Stromal cell of bone marrow (primary cell): Measurements from ENCODE around the gene CNPY2.
A peak's percentile ranks its signal among the peaks of the same experiment; 100 is the strongest.
"Not testable (repeated sequence)": the region's sequence is repeated elsewhere in the genome, so short reads cannot be mapped to it uniquely, and the experiment has no call there.

Source experiments
- DNase-seq: peaks from one replicate; pipeline ENCODE4 v3.0.0-alpha.2; 2012; ENCODE audit warnings: low read depth

CNPY2 gene

DNA sequence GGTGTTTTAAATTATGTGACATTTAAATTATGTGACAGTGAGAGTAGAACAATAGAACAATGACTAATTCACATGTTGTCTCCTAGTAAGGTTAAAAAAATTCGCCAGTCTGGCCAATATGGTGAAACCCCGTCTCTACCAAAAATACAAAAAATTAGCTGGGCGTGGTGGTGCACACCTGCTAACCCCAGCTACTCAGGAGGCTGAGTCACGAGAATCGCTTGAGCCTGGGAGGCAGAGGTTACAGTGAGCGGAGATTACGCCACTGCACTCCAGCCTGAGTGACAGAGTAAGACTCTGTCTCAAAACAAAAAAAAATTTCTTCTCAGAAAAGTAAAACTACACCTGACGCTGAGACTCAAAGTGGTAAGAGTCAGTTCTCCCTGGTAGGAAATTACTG, 18.4 kb downstream of the CNPY2 start:
- DNase-seq, result no peak

DNA sequence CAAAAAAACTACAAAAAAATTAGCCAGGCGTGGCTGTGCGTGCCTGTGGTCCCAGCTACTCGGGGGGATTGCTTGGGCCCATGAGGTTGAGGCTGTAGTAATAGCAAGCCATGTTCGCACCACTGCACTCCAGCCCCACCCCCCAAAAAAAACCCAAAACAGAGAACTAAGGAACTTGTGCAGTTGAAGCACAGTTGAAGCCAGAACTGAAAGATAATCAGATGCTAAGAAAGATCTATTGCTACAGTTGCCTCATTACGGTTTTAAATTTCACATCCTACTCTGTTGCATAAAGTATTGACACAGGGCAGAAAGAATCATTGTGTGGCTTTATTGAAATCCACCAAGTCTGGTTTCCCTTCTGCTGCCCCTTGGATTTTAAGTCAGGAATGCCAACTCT, 19.5 kb downstream of the CNPY2 start:
- no peak for DNase-seq

DNA sequence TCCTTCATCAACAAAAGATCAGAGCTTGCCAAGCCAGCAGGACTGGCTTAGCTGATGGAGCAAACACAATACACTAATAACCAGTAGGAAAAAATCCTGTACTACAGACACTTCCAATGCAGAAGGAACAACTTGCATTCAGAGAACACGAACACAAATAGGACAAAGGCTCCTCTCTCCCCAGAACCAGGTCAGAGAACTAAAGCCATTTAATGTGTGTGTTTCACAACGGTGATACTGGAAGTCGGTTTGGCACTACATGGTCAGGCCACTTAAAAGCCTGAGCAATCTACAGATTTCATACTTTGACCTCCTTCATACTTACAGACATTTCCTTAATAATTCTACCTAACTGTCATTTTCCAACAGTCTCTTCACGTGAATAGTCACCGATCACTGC, 22.0 kb downstream of the CNPY2 start:
- no peak for DNase-seq

DNA sequence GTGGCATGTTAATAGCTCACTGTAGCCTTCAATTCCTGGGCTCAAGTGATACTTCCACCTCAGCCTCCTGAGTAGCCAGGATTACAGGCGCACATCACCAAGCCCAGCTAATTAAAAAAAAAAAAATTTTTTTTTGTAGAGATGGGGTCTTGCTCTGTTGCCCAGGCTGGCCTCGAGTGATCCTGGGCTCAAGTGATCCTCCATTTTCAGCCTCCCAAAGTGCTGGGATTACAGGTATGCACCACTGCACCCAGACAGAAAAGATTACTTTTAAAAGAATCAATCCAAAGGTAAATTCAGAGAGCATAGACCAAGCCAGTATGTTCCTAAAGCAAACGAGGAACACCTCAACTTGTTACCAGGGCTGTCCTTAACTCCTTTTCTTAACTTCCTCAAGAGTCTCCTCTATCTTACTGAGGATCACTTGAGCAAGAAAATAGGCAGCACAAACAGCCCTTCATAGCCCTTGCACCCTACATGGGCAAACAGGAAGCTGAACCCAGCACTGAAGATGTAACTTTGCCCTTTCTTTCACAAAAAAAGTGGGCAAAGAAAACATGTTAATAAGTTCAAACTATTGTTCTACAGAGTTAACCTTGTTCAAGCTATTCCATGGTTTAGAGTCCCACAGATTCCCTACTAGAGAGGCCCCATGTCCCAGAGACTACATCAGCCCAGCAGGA, 26.9 kb downstream of the CNPY2 start:
- DNase-seq, result no peak

DNA sequence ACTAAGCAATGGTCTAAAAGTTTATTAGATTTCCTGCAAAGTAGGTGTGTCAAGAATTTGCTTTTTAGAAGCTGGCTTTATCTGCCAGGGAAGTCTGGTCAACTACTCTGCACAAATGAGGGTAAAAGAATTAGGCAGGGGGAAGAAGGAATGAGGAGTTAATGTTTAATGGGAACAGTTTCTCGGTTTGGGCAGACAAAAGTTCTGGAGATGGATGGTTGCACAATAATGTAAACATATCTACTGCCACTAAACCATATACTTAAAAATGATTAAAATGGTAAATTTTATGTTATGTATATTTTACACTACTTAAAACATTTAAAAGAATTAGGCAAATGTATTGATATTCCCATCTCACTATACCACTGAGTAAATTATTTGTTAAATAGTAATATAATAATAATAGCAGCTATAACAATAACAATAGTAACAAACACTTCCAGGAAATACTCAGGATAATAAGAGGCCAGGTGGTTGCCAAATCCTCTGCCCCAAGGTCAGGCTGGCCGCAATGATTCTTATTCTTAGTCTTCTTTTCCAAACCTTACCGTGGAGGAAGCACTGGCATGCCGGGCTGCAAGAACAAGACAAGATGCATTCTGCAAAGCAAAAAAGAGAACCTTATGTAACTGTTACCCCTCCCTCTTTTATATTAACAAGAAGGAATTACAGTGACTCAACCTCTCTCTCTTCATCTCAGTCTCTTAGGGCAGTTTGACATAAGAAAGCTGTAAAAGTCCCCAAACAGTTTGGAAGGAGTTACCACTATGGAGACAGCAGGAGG, 29.6 kb downstream of the CNPY2 start:
- DNase-seq, result no peak

DNA sequence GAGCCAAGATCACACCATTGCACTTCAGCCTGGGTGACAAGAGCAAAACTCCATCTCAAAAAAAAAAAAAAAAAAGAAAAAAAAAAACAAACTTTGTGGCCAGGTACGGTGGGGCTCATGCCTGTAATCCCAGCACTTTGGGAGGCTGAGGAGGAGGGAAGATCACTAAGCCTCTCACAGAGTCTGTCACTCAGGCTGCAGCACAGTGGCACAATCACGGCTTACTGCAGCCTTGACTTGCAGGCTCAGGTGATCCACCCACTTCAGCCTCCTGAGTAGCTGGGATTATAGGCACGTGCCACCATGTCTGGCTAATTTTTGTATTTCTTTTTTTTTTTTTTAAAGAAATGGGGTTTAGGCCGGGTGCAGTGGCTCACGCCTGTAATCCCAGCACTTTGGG, 31.5 kb downstream of the CNPY2 start:
- DNase-seq, result not testable (repeated sequence)

DNA sequence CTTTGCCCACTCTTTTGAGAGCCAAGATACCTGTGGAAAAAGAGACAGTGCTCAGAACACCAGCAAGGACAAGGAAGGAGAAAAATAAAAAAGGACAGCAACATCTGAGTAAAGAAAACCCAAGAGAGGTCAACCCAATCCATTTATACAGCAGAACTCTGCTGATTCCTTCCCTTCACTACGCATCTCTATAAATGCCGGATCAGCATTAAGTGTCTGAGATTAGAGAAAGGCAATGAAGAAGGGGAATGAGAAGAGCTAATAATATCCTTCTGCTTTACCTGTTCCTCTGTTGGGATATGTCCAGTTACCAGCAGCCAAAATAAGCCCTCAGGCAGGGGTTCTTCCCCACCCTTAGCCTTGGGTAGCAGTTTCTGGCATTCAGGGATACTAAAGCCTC, 33.2 kb downstream of the CNPY2 start:
- DNase-seq, result no peak

DNA sequence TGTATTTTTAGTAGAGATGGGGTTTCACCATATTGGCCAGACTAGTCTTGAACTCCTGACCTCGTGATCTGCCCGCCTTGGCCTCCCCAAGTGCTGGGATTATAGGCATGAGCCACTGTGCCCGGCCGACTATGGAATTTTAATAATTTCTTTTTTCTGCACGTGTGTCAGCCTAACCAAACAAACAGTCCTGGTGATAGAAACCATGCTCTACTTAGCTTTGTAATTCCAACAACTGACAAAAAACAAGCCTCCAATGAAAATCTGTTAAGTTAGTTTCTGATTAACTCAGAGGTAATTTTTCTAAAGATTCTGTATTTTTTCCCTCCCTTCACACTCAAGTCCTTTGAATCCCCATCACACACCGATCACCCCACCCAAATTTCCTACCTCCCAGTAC, 33.8 kb downstream of the CNPY2 start:
- no peak for DNase-seq

DNA sequence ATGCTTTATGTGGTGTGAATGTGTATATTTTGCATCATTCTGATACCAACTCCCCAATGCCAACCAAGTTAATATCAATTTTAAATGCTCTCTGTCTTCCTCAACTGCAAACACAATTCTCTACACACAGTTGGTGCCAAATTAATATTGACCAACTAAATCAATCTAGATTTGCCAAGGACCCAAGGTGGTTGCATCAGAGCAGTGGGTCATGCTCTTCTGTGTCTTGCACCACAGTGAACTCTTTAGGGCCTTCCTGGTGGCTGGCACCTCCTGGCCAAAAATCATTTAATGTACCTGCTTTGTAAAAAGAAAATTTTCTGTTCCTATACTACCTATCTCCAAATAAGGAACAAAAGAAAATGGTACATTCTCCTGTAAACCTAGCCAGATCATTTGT, 34.9 kb downstream of the CNPY2 start:
- no peak for DNase-seq

DNA sequence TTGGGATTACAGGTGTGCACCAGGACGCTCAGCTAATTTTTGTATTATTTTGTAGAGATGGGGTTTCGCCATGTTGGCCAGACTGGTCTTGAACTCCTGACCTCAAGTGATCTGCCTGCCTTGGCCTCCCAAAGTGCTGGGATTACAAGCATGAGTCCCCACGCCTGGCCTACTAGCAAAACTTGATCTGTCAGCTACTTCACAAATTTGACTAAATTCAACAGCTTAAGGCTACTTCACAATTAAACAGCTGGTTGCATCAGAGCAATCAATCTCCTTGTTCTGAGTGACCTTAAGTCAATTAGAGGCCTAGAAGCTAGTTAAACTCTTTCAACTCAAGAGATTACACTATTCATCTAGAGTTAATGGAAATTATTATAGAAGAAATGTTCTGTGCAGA, 36.9 kb downstream of the CNPY2 start:
- DNase-seq, result no peak

DNA sequence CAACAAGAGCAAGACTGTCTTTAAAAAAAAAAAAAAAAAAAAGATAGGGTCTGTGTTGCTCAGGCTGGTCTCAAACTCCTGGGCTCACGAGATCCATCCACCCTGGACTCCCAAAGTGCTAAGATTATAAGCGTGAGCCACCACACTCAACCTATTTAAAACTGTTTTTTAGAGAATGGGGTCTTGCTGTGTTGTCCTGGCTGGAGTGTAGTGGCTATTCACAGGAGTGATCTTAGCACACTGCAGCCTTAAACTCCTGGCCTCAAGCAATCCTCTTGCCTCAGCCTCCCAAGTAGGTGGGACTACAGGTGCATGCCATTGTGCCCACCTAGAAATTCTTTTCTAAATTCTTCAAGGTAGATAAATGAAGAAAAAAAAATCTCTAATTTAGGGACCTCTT, 41.5 kb downstream of the CNPY2 start:
- no peak for DNase-seq

DNA sequence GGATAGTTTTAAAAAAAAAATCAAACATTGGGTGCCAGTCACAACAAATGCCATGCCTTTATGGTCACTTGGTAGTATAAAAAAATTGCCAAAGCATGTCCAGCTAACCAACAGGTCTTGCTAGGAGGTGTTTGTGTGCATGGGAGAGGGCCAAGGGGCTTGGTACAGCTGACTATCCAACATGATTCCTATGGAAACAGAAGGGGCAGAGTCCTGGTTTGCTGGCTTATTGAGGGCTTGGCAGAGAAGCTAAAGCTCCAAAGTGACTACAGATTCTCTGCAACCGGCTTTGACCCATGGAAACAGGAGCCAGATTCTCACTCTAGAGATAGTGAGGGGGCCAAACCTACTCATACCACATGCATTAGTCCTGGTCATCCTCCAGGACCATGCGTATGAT, 43.3 kb downstream of the CNPY2 start:
- DNase-seq, result not testable (repeated sequence)

DNA sequence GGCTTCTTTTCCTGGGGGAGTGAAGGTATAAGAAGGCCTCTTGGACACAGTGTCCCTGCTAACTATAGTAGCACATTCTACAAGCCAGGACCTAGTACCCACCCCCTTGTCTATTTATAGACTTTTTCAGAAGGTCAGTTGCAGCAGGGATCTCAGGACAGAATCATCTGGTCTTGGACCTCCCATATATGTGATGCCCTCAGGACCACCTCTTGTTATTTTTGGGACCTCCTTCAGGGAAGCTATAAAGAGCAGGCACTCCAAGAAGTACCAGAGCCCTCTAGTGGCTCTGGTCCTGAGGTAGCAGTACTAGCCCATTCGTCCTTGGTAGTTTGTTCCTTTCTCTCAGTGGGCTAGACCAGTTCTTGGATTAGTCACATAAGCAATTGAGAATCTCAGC, 44.8 kb downstream of the CNPY2 start:
- DNase-seq, result no peak

DNA sequence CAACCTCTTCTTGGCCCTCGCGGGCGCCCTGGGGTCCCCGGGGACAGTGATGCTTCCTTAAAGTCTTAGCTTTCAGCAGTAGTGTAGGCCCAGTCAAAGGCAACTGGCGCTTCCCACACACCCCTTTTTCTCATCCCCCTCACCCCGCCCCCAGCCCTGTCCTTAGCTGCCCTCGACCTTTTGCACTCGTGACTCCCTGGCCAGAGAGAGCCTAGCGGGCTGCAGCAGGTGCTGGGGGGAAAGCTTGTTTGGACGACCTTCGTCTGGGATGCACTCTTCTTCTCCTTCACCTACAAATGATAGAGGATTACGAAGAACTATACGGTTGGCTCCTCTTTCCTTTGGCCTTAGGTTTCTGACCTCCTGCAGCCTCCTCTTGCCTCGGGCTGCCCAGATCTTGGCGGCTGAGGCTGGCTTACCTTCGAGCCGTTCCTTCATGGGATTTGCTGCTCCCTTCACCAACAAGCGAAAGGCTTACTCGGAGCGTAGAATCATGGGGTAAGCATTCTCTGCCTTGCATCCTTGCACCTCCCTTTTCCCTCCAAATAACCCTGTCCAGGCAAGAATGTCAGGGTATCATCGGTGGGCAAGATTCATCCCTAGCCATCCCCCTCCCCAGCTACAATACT, 48.2 kb downstream of the CNPY2 start:
- peak; percentile 18 for DNase-seq

DNA sequence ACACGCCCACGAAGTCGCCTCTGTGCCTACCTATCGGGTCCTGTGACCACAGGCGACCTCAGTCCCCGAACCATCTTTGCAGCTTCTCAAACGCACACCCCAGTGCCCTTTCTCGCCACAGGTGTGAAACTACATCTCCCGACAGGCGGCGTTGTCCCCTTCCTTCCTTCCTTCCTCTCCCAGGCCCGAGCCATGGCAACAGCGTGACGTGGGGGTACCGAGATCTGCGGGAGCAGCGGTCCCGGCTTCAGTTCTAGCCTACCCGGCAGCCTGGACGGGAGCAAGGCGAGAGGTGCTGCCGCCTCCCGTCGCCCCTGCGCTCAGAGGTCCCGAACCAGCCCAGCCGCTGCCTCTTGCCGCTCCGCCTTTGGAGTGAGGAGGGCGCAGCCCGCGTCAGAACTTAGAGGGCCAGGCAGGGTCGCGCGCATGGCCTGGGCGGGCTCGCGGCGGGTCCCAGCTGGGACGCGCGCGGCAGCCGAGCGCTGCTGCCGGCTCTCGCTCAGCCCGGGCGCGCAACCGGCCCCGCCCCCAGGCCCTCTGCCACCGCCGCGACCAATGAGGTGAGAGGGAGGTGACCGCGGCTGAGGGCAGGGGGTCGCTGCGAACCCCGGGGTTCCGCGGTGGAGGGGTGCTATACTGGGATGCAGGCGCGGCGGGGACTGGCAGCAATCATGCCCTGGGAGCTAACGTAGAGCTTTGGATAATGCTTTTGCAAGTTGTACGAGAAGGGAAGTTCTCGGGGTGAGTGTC, 48.9 kb downstream of the CNPY2 start, which contains the start of gene COQ10A:
TSS of gene COQ10A (plus strand) at position 250 of the 750 bp plus-strand sequence. CDS start at position 427, 177 bp downstream.
- DNase-seq, result peak; percentile 80

DNA sequence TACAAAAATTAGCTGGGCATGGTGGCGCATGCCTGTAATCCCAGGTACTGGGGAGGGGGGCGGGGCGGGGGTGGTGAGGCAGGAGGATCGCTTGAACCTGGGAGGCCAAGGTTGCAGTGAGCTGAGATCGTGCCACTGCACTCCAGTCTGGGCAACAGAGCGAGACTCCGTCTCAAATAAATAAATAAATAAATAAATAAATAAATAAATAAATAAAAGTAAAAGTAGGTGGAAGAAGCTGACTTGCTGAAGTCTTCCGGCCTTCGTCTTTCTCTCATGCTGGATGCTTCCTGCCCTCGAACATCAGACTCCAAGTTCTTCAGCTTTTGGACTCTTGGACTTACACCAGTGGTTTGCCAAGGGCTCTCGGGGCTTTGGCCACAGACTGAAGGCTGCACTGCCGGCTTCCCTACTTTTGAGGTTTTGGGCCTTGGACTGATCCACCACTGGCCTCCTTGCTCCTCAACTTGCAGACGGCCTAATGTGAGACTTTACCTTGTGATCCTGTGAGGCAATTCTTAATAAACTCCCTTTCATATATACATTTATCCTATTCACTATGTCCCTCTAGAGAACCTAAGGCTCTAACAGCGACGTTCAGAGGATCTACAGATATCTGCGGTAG, 49.6 kb downstream of the CNPY2 start:
- DNase-seq, result not testable (repeated sequence)

DNA sequence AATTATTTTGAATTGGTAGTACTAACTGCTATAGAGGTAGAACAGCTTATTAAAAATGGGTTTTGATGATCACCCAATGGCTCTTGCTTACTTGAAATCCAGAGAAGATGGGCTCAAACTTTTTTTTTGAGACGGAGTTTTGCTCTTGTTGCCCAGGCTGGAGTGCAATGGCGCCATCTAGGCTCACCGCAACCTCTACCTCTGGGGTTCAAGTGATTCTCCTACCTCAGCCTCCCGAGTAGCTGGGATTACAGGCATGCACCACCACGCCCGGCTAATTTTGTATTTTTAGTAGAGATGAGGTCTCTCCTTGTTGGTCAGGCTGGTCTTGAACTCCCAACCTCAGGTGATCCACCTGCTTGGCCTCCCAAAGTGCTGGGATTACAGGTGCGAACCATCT, 52.8 kb downstream of the CNPY2 start:
- not testable (repeated sequence) for DNase-seq

DNA sequence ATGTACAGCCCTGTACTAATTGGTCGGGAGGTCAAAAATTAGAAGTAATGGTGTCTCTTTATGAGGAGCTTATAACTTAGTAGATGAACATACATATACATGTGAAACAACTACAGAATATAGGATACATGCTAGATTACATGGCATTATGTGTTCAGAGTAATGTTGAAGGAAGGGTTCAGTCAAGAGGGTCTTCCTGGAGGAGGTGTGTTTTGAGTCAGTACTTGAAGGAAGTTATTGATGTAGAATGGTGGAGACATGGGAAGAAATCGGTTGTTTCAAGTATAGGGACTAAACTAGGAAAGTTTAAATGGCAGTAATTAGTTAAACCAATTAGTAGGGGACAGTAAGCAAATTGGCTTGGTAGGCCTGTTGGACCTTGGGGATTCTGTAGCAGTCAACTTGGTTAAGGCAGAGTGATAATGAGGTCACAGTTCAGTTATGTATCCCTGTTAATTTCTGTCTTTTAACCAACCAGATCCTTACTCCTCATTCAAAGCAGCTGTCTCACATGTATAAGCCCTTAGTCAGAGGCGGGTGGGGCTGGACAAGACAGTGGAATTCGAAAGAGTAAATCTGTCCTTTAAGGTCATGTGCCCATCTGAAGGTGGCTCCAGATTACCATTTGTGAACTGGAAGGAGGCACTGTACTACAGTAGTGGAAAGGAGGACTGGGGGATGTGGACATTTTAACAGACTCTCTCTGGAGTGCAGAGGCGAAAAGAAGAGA, 54.1 kb downstream of the CNPY2 start:
- DNase-seq, result peak; percentile 24

DNA sequence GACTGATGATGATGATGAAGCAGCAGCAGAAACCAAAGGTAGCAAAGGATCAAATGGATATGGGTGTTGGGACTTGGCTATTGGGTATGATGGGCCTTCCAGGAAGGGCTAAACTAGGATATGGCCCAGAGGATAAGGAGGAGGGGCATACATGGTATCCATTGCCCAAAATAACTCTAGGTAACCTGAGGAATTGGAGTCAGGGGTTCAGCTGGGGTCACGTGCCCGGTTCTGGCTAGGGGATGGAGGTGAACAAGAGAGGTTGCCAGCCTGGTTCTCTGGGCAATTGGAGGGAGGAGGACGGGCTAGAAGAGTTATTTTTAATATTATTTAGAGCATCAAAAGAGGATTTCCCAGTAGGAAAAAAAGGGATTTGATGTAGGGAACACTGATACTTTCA, 54.9 kb downstream of the CNPY2 start:
- DNase-seq, result no peak

DNA sequence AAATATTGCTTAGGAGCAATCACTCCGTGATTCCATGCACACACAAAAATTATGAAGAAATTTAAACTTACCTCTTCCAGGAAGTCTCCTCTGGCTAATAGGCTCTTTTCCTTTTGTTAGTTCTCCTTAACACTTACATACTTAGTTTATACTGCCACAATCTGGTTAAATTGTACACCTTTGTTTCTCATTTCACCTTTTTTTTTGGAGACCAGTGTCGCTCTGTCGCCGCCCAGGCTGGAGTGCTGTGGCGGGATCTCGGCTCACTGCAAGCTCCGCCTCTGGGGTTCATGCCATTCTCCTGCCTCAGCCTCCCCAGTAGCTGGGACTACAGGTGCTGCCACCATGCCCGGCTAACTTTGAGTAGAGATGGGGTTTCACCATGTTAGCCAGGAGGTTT, 55.4 kb downstream of the CNPY2 start:
- DNase-seq, result no peak
